ENCODE data around the gene CAPZA1.

Gene CAPZA1

GRCh38 chr1:112689842-112690237 is 70.2 kb downstream of the CAPZA1 start:
- no peak overlapping the region for H3K4me3 ChIP-seq (ENCODE audit: low read depth, low read length)
- ChIA-PET CTCF (interaction anchor here (1.4 to 1.7 kb wide), 2 partner anchors 10 to 16 kb away, joined by 5 to 6 read pairs; partner anchors contain the start of gene MOV10), POLR2A (interaction anchor here (1.5 kb wide), 1 partner anchor 14 kb away, joined by 4 read pairs; no protein-coding TSS in a partner anchor)
- no peak overlapping the region for H3K27ac ChIP-seq (ENCODE audit: extremely low read depth, low read depth, low read length)
- H3K36me3 ChIP-seq (ENCODE audit: control insufficient read depth in 2 of 2, insufficient read depth in 1 of 2, low read length in 2 of 2), result peaks cover 17 to 73% of the 10 kb centered on the region in 2 experiments; a peak in 2 of 3 replicates
- TF ChIP-seq ZNF785 (tag by site-specific recombination; IDR thresholded peaks at IDR 0.05) (no peak), ZNF645 (tag by site-specific recombination; IDR thresholded peaks at IDR 0.05) (no peak), ZNF37A (tag by site-specific recombination; IDR thresholded peaks at IDR 0.05) (no peak), ZBTB7A (tag by site-specific recombination; IDR thresholded peaks at IDR 0.05; ENCODE audit: low read depth) (no peak), ZSCAN23 (tag by site-specific recombination; IDR thresholded peaks at IDR 0.05) (no peak), ZXDB (tag by site-specific recombination; IDR thresholded peaks at IDR 0.05) (no peak), MYNN (tag by site-specific recombination; IDR thresholded peaks at IDR 0.05; ENCODE audit: borderline replicate concordance) (no peak), ZNF677 (tag by site-specific recombination; IDR thresholded peaks at IDR 0.05) (no peak), ZNF747 (tag by site-specific recombination; IDR thresholded peaks at IDR 0.05) (no peak), OVOL3 (tag by site-specific recombination; IDR thresholded peaks at IDR 0.05) (no peak), ZNF623 (tag by site-specific recombination; IDR thresholded peaks at IDR 0.05) (no peak), ZNF23 (tag by site-specific recombination; IDR thresholded peaks at IDR 0.05; ENCODE audit: borderline replicate concordance) (no peak), ZNF302 (tag by site-specific recombination; IDR thresholded peaks at IDR 0.05; ENCODE audit: low read depth) (no peak), ZNF626 (tag by site-specific recombination; IDR thresholded peaks at IDR 0.05) (no peak), ZNF621 (tag by site-specific recombination; IDR thresholded peaks at IDR 0.05) (no peak), ZNF48 (tag by site-specific recombination; IDR thresholded peaks at IDR 0.05) (no peak)
- no peaks in the 10 kb centered on the region for H3K9me3 ChIP-seq (ENCODE audit: control insufficient read depth, insufficient read depth, low read depth, low read length)
- no peaks in the 10 kb centered on the region for H3K4me1 ChIP-seq (ENCODE audit: control insufficient read depth, insufficient read depth, low read length)

- peaks cover 24 to 98% of the 10 kb centered on the region in 2 experiments; a peak in 2 of 3 replicates for H3K36me3 ChIP-seq (ENCODE audit: control insufficient read depth in 2 of 2, insufficient read depth in 1 of 2, low read length in 2 of 2)
- POLR2A ChIA-PET, result no interaction called here
- CTCF ChIA-PET, result interaction anchor here (1.2 kb wide), 1 partner anchor 19 kb away, joined by 4 read pairs; the partner anchor contains the start of gene MOV10
- TF ChIP-seq ZNF404 (tag by site-specific recombination; IDR thresholded peaks at IDR 0.05) (no peak), YY1 (tag by site-specific recombination; IDR thresholded peaks at IDR 0.05) (no peak), SETDB1 (IDR thresholded peaks at IDR 0.05; ENCODE audit: insufficient read length, low read length) (no peak), ZNF596 (tag by site-specific recombination; IDR thresholded peaks at IDR 0.05) (no peak), YY2 (tag by site-specific recombination; IDR thresholded peaks at IDR 0.05) (no peak), ZNF704 (tag by site-specific recombination; IDR thresholded peaks at IDR 0.05) (no peak), ZNF48 (tag by site-specific recombination; IDR thresholded peaks at IDR 0.05) (no peak), ZBTB48 (tag by site-specific recombination; IDR thresholded peaks at IDR 0.05) (no peak), ZNF19 (tag by site-specific recombination; IDR thresholded peaks at IDR 0.05; ENCODE audit: low read depth) (no peak), ZNF639 (tag by site-specific recombination; IDR thresholded peaks at IDR 0.05) (no peak), SALL2 (tag by site-specific recombination; IDR thresholded peaks at IDR 0.05; ENCODE audit: borderline replicate concordance) (no peak), PRDM4 (tag by site-specific recombination; IDR thresholded peaks at IDR 0.05) (no peak), MEIS1 (CRISPR knock-in tag; IDR thresholded peaks at IDR 0.05; ENCODE audit: borderline replicate concordance) (no peak), ZNF645 (tag by site-specific recombination; IDR thresholded peaks at IDR 0.05) (no peak), SP3 (tag by site-specific recombination; IDR thresholded peaks at IDR 0.05) (no peak)
Measured at GRCh38 chr1:112692681-112693080, 73.0 kb downstream of the CAPZA1 start.

More at GRCh38 chr1:112692681-112693080, 73.0 kb downstream of the CAPZA1 start:
- Histone ChIP-seq H3K4me3 (ENCODE audit: low read depth, low read length) (no peak overlapping the region), H3K27ac (ENCODE audit: extremely low read depth, low read depth, low read length) (no peak overlapping the region), H3K9me3 (ENCODE audit: control insufficient read depth, insufficient read depth, low read depth, low read length) (no peaks in the 10 kb centered on the region), H3K4me1 (ENCODE audit: control insufficient read depth, insufficient read depth, low read length) (no peaks in the 10 kb centered on the region)

All from HEK293 (cell line).